K562 (cell line): ENCODE results near the gene SMCO3. TPM values are rescaled to one million over a fixed set of nuclear protein-coding genes. Genes with fewer than 3 reads are reported as not detected.

ENCODE experiments used
- ATAC-seq: fragments of 200-7000 bp; cut with Tn5 transposase; 3 replicates; pipeline ENCODE4 v1.9.1; 2020; ENCODE audit warnings: moderate library complexity
- BruUV-seq: library from RNA; stranded (reverse); fragments of 400-500 nt; replicated peaks from 2 replicates; lab custom pipeline; 2021; lab: Mats Ljungman, UMichigan
- CTCF ChIA-PET: fragments of 300-600 bp; formaldehyde crosslinking; extraction: SDS; loops from one replicate; lab custom pipeline; 2021; ENCODE audit warnings: low intra/inter-chr PET ratio; lab: Yijun Ruan, JAX
- POLR2A ChIA-PET: fragments of 300-600, 350-650 bp; sonication (Branson Sonifier 250); formaldehyde crosslinking; extraction: SDS; loops from one replicate; lab custom pipeline; 2021; ENCODE audit warnings: antibody characterized with exemption, inconsistent platforms; lab: Yijun Ruan, JAX
- DNase-seq, 4 experiments: peaks; one replicate each; pipeline versions ENCODE4 v3.0.0 to v3.0.0-alpha.2; 2011 to 2018; ENCODE audit warnings: low spot score in 3 of 4, mixed read lengths in 3 of 4; ENCODE audit errors: extremely low read depth in 1 of 4
- FAIRE-seq: peaks from 2 replicates; lab custom pipeline; 2011; peaks lifted over from hg19 to GRCh38; lab: Jason Lieb, UNC
- H2AFZ ChIP-seq: 2 replicates; pipeline ENCODE4 v1.6.0; 2011; ENCODE audit warnings: low read depth, low read length, control low read depth, inconsistent platforms
- H3K27ac ChIP-seq: fragments of 200-600 bp; 3 replicates; pipeline ENCODE4 v1.8.0; 2011; ENCODE audit warnings: low read depth, mild to moderate bottlenecking, control low read depth, inconsistent platforms, low read length, moderate library complexity, mixed read lengths; ENCODE audit errors: extremely low read depth
- H3K27me3 ChIP-seq, 2 experiments: fragments of 300-600 bp in 1 of 2; 2 replicates in 1 of 2; 3 replicates in 1 of 2; pipeline versions ENCODE4 v1.6.0 to v1.8.0; 2011; ENCODE audit warnings: inconsistent platforms in 2 of 2, low read length in 2 of 2, mild to moderate bottlenecking in 1 of 2, mixed read lengths in 1 of 2, moderate library complexity in 1 of 2; ENCODE audit not compliant: control insufficient read depth in 2 of 2, insufficient read depth in 2 of 2
- H3K36me3 ChIP-seq: fragments of 300-600 bp; 3 replicates; pipeline ENCODE4 v1.8.0; 2011; ENCODE audit warnings: mild to moderate bottlenecking, low read length, inconsistent platforms; ENCODE audit not compliant: control insufficient read depth, insufficient read depth
- H3K4me1 ChIP-seq, 2 experiments: fragments of 200-600 bp in 1 of 2; replicated peaks in 1 of 2; 2 replicates in 1 of 2; 3 replicates in 1 of 2; pipeline versions ENCODE4 v1.5.1 to v1.8.0; 2011; ENCODE audit warnings: inconsistent platforms in 2 of 2, low read length in 2 of 2, mild to moderate bottlenecking in 1 of 2, mixed read lengths in 1 of 2, moderate library complexity in 1 of 2; ENCODE audit not compliant: control insufficient read depth in 2 of 2, insufficient read depth in 2 of 2
- H3K4me2 ChIP-seq: 2 replicates; pipeline ENCODE4 v1.6.1; 2011; ENCODE audit warnings: low read length, control low read depth, inconsistent platforms, mixed read lengths; ENCODE audit not compliant: insufficient read depth
- H3K4me3 ChIP-seq: fragments of 200-600 bp; sonication (generic), shearing (Covaris generic); 2 replicates; pipeline ENCODE4 v1.5.1; 2016; ENCODE audit warnings: control low read depth, inconsistent platforms
- H3K79me2 ChIP-seq: fragments of 200-600 bp; 3 replicates; pipeline ENCODE4 v1.8.0; 2011; ENCODE audit warnings: low read length, inconsistent platforms; ENCODE audit not compliant: control insufficient read depth, insufficient read depth
- H3K9ac ChIP-seq, 2 experiments: 2 replicates each; pipeline versions ENCODE4 v1.6.0 to v1.6.1; 2011; ENCODE audit warnings: low read depth in 2 of 2, low read length in 2 of 2, control low read depth in 1 of 2, inconsistent platforms in 1 of 2, mild to moderate bottlenecking in 1 of 2, mixed read lengths in 1 of 2; ENCODE audit not compliant: insufficient read depth in 1 of 2
- H3K9me1 ChIP-seq: one replicate; pipeline ENCODE4 v1.6.0; 2011; ENCODE audit warnings: inconsistent platforms, mild to moderate bottlenecking, low read length, moderate library complexity; ENCODE audit not compliant: control insufficient read depth, insufficient read depth
- H3K9me3 ChIP-seq: replicated peaks from 2 replicates; pipeline ENCODE4 v1.5.1; 2011; ENCODE audit warnings: low read depth, low read length, inconsistent platforms; ENCODE audit not compliant: control insufficient read depth, insufficient read depth
- H4K20me1 ChIP-seq: replicated peaks from 2 replicates; pipeline ENCODE4 v1.6.1; 2011; ENCODE audit warnings: low read length, inconsistent platforms, mixed read lengths; ENCODE audit not compliant: control insufficient read depth, insufficient read depth
- ILK ChIP-seq: fragments of 450-650 bp; IDR thresholded peaks from 2 replicates; pipeline ENCODE4 v1.6.1; 2016; ENCODE audit warnings: missing genetic modification characterization, low read depth, mild to moderate bottlenecking, missing compliant biosample characterization, moderate library complexity, borderline replicate concordance
- MAFK ChIP-seq: IDR thresholded peaks from 2 replicates; pipeline ENCODE4 v1.6.1; 2011; ENCODE audit warnings: low read length, improper control_type of control experiment
- SMAD2 ChIP-seq: fragments of 150-350 bp; IDR thresholded peaks from 2 replicates; pipeline ENCODE4 v1.6.1; 2014; ENCODE audit warnings: low read depth, mild to moderate bottlenecking, low read length
- SREBF1 ChIP-seq: fragments of 150-350 bp; IDR thresholded peaks from 2 replicates; pipeline ENCODE4 v1.6.1; 2014; ENCODE audit warnings: antibody characterized with exemption, low read depth, low read length, borderline replicate concordance
- ZNF239 ChIP-seq: fragments of 250-450 bp; sonication (Bioruptor Pico); IDR thresholded peaks from 2 replicates; pipeline ENCODE4 v1.4.0; 2020; ENCODE audit warnings: mild to moderate bottlenecking
- WGBS: fragments of 100-300 bp; shearing (Covaris generic); methylation state at CpG from one replicate; pipeline ENCODE4 v1.1.6; 2016; ENCODE audit warnings: low coverage, mixed read lengths; ENCODE audit not compliant: insufficient coverage; ENCODE audit errors: missing lambda C conversion rate; 5-methylcytosine and 5-hydroxymethylcytosine counted together
- in situ Hi-C: fragments of 300-500 bp; cut with MboI; formaldehyde crosslinking; loops from 4 replicates; pipeline ENCODE4 v1.15.0; 2018; ENCODE audit warnings: inconsistent platforms, mixed read lengths
- intact Hi-C: fragments of 100-400 bp; cut with micrococcal nuclease; formaldehyde crosslinking; loops from 2 replicates; pipeline ENCODE4 v1.14.2; 2022
- polyA plus RNA-seq, 8 experiments: library from polyadenylated mRNA; depleted of rRNA in 4 of 8; stranded (reverse) in 5 of 8; unstranded in 3 of 8; fragments of >200 nt; fragmentation: Nextera tagmentation in 2 of 8; fragmentation: Illumina TruSeq in 1 of 8; extraction: Ambion mirVana in 2 of 8; extraction: Trizol in 1 of 8; gene quantifications; 2 replicates each; pipeline versions ENCODE4 v1.2.1 to v1.2.3, GENCODE V29; 2011 to 2014; ENCODE audit warnings: inconsistent platforms in 1 of 8, missing spikeins in 1 of 8
- total RNA-seq, 7 experiments: library from RNA; depleted of rRNA in 6 of 7; stranded (reverse); fragments of >200 nt in 6 of 7; fragmentation: Illumina TruSeq in 2 of 7; extraction: Trizol in 2 of 7; gene quantifications; 2 replicates each; pipeline versions ENCODE4 v1.2.1 to v1.2.3, GENCODE V29; 2011 to 2021; ENCODE audit warnings: low replicate concordance in 1 of 7
- TF ChIP-seq, protein P1 (sequence below): fragments of 450-650 bp; IDR thresholded peaks from 2 replicates; pipeline ENCODE4 v1.6.1; 2016; ENCODE audit warnings: mild to moderate bottlenecking, moderate library complexity
- TF ChIP-seq, protein P2 (sequence below): sonication (generic); formaldehyde crosslinking; IDR thresholded peaks from 2 replicates; pipeline ENCODE4 v1.8.0; 2022; ENCODE audit warnings: mild to moderate bottlenecking, missing genetic modification reagents

The SMCO3 gene
- total and polyA plus RNA-seq, 9 of the 15 experiments (the other 6 are each of a cell fraction or from before 2014, with no cell fraction given) = 0.10 to 0.14 TPM; not detected in 7

DNA sequence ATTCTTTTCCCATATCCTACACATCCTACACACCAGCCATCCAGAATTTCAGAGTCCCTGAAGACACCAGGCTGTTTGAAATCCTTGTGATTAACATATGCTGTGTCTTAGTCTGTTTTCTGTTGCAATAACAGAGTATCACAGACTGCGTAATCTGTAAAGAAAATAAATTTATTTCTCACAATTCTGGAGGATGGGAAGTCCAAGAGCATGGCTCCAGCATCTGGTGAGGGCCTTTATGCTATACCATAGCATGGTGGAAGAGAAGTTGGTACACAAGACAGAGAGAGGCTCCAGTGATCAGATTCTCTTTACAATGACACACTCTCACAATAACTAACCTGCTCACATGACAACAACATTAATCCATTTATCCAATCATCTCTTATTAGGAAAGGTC lies 25.3 kb upstream of the SMCO3 start:
- POLR2A ChIA-PET = no interaction called here
- in situ Hi-C loops (no loop called here), intact Hi-C loops (no loop called here)
- CTCF ChIA-PET = no interaction called here
- no peaks in the 10 kb centered on the region for H3K9me1 ChIP-seq
- H3K27ac ChIP-seq = no peak overlapping the region
- H3K4me2 ChIP-seq = no peak overlapping the region
- H3K79me2 ChIP-seq = no peaks in the 10 kb centered on the region
- H3K9ac ChIP-seq = no peak overlapping the region
- no peak overlapping the region for H2AFZ ChIP-seq
- no peak overlapping the region for H3K4me3 ChIP-seq
- peaks cover 0 to 25% of the 10 kb centered on the region in 2 experiments; a peak in 3 of 5 replicates for H3K4me1 ChIP-seq
- no peaks in the 10 kb centered on the region for H4K20me1 ChIP-seq
- BruUV-seq = no TSS peak
- no CpG with 5 or more reads among the region's 1 CpG for whole genome bisulfite sequencing
- DNase-seq = no peak
- FAIRE-seq = no peak
- no peak for ATAC-seq
- H3K27me3 ChIP-seq = no peaks in the 10 kb centered on the region
- H3K36me3 ChIP-seq = no peaks in the 10 kb centered on the region
- H3K9me3 ChIP-seq = no peaks in the 10 kb centered on the region
- TF ChIP-seq ZNF239 (no peak), ILK (tag) (no peak), MAFK (no peak), SREBF1 (no peak), SMAD2 (no peak)
- TF ChIP-seq, protein P1, sequence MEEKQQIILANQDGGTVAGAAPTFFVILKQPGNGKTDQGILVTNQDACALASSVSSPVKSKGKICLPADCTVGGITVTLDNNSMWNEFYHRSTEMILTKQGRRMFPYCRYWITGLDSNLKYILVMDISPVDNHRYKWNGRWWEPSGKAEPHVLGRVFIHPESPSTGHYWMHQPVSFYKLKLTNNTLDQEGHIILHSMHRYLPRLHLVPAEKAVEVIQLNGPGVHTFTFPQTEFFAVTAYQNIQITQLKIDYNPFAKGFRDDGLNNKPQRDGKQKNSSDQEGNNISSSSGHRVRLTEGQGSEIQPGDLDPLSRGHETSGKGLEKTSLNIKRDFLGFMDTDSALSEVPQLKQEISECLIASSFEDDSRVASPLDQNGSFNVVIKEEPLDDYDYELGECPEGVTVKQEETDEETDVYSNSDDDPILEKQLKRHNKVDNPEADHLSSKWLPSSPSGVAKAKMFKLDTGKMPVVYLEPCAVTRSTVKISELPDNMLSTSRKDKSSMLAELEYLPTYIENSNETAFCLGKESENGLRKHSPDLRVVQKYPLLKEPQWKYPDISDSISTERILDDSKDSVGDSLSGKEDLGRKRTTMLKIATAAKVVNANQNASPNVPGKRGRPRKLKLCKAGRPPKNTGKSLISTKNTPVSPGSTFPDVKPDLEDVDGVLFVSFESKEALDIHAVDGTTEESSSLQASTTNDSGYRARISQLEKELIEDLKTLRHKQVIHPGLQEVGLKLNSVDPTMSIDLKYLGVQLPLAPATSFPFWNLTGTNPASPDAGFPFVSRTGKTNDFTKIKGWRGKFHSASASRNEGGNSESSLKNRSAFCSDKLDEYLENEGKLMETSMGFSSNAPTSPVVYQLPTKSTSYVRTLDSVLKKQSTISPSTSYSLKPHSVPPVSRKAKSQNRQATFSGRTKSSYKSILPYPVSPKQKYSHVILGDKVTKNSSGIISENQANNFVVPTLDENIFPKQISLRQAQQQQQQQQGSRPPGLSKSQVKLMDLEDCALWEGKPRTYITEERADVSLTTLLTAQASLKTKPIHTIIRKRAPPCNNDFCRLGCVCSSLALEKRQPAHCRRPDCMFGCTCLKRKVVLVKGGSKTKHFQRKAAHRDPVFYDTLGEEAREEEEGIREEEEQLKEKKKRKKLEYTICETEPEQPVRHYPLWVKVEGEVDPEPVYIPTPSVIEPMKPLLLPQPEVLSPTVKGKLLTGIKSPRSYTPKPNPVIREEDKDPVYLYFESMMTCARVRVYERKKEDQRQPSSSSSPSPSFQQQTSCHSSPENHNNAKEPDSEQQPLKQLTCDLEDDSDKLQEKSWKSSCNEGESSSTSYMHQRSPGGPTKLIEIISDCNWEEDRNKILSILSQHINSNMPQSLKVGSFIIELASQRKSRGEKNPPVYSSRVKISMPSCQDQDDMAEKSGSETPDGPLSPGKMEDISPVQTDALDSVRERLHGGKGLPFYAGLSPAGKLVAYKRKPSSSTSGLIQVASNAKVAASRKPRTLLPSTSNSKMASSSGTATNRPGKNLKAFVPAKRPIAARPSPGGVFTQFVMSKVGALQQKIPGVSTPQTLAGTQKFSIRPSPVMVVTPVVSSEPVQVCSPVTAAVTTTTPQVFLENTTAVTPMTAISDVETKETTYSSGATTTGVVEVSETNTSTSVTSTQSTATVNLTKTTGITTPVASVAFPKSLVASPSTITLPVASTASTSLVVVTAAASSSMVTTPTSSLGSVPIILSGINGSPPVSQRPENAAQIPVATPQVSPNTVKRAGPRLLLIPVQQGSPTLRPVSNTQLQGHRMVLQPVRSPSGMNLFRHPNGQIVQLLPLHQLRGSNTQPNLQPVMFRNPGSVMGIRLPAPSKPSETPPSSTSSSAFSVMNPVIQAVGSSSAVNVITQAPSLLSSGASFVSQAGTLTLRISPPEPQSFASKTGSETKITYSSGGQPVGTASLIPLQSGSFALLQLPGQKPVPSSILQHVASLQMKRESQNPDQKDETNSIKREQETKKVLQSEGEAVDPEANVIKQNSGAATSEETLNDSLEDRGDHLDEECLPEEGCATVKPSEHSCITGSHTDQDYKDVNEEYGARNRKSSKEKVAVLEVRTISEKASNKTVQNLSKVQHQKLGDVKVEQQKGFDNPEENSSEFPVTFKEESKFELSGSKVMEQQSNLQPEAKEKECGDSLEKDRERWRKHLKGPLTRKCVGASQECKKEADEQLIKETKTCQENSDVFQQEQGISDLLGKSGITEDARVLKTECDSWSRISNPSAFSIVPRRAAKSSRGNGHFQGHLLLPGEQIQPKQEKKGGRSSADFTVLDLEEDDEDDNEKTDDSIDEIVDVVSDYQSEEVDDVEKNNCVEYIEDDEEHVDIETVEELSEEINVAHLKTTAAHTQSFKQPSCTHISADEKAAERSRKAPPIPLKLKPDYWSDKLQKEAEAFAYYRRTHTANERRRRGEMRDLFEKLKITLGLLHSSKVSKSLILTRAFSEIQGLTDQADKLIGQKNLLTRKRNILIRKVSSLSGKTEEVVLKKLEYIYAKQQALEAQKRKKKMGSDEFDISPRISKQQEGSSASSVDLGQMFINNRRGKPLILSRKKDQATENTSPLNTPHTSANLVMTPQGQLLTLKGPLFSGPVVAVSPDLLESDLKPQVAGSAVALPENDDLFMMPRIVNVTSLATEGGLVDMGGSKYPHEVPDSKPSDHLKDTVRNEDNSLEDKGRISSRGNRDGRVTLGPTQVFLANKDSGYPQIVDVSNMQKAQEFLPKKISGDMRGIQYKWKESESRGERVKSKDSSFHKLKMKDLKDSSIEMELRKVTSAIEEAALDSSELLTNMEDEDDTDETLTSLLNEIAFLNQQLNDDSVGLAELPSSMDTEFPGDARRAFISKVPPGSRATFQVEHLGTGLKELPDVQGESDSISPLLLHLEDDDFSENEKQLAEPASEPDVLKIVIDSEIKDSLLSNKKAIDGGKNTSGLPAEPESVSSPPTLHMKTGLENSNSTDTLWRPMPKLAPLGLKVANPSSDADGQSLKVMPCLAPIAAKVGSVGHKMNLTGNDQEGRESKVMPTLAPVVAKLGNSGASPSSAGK = no peak
- TF ChIP-seq, protein P2, sequence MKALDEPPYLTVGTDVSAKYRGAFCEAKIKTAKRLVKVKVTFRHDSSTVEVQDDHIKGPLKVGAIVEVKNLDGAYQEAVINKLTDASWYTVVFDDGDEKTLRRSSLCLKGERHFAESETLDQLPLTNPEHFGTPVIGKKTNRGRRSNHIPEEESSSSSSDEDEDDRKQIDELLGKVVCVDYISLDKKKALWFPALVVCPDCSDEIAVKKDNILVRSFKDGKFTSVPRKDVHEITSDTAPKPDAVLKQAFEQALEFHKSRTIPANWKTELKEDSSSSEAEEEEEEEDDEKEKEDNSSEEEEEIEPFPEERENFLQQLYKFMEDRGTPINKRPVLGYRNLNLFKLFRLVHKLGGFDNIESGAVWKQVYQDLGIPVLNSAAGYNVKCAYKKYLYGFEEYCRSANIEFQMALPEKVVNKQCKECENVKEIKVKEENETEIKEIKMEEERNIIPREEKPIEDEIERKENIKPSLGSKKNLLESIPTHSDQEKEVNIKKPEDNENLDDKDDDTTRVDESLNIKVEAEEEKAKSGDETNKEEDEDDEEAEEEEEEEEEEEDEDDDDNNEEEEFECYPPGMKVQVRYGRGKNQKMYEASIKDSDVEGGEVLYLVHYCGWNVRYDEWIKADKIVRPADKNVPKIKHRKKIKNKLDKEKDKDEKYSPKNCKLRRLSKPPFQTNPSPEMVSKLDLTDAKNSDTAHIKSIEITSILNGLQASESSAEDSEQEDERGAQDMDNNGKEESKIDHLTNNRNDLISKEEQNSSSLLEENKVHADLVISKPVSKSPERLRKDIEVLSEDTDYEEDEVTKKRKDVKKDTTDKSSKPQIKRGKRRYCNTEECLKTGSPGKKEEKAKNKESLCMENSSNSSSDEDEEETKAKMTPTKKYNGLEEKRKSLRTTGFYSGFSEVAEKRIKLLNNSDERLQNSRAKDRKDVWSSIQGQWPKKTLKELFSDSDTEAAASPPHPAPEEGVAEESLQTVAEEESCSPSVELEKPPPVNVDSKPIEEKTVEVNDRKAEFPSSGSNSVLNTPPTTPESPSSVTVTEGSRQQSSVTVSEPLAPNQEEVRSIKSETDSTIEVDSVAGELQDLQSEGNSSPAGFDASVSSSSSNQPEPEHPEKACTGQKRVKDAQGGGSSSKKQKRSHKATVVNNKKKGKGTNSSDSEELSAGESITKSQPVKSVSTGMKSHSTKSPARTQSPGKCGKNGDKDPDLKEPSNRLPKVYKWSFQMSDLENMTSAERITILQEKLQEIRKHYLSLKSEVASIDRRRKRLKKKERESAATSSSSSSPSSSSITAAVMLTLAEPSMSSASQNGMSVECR (CRISPR knock-in tag) = no peak
